Keratinocyte (primary cell): Measurements from ENCODE around the gene CORO1A. TPM values are rescaled to one million over a fixed set of nuclear protein-coding genes. Genes with fewer than 3 reads are reported as not detected.

Experiments used
- DNase-seq: peaks from one replicate; pipeline ENCODE4 v3.0.0-alpha.2; 2011; ENCODE audit warnings: low read depth, missing footprints, low spot score
- FAIRE-seq: peaks from 2 replicates; lab custom pipeline; 2011; peaks lifted over from hg19 to GRCh38; lab: Jason Lieb, UNC
- H2AFZ ChIP-seq: 2 replicates; pipeline ENCODE4 v1.6.0; 2012; ENCODE audit warnings: low read length, control low read depth, inconsistent platforms; ENCODE audit not compliant: control insufficient read depth
- H3K27ac ChIP-seq: 2 replicates; pipeline ENCODE4 v1.5.1; 2011; ENCODE audit warnings: low read length; ENCODE audit not compliant: control insufficient read depth, insufficient read depth
- H3K27me3 ChIP-seq: 3 replicates; pipeline ENCODE4 v1.6.0; 2011; ENCODE audit warnings: low read length; ENCODE audit not compliant: control insufficient read depth, insufficient read depth; ENCODE audit errors: extremely low read depth
- H3K36me3 ChIP-seq, 2 experiments: 2 replicates in 1 of 2; 3 replicates in 1 of 2; pipeline ENCODE4 v1.5.1; 2011; ENCODE audit warnings: low read length in 2 of 2, mild to moderate bottlenecking in 1 of 2; ENCODE audit not compliant: control insufficient read depth in 2 of 2, insufficient read depth in 2 of 2; ENCODE audit errors: extremely low read depth in 1 of 2
- H3K4me1 ChIP-seq: 3 replicates; pipeline ENCODE4 v1.5.1; 2011; ENCODE audit warnings: low read length; ENCODE audit not compliant: control insufficient read depth, insufficient read depth; ENCODE audit errors: extremely low read depth
- H3K4me2 ChIP-seq: 3 replicates; pipeline ENCODE4 v1.6.0; 2011; ENCODE audit warnings: low read depth, low read length; ENCODE audit not compliant: control insufficient read depth, insufficient read depth; ENCODE audit errors: extremely low read depth
- H3K4me3 ChIP-seq, 3 experiments: fragments of 200-600 bp in 1 of 3; sonication (generic) in 1 of 3; 2 replicates in 2 of 3; 3 replicates in 1 of 3; pipeline ENCODE4 v1.5.1; 2011 to 2016; ENCODE audit warnings: low read length in 3 of 3, mild to moderate bottlenecking in 3 of 3, control low read depth in 2 of 3, inconsistent platforms in 1 of 3, low read depth in 1 of 3, mixed read lengths in 1 of 3, mixed run types in 1 of 3, moderate library complexity in 1 of 3; ENCODE audit not compliant: control insufficient read depth in 2 of 3, insufficient read depth in 2 of 3; ENCODE audit errors: extremely low read depth in 1 of 3
- H3K79me2 ChIP-seq: 2 replicates; pipeline ENCODE4 v1.6.0; 2012; ENCODE audit warnings: low read length; ENCODE audit not compliant: control insufficient read depth, insufficient read depth
- H3K9ac ChIP-seq: 3 replicates; pipeline ENCODE4 v1.6.0; 2011; ENCODE audit warnings: low read length; ENCODE audit not compliant: control insufficient read depth, insufficient read depth; ENCODE audit errors: extremely low read depth
- H3K9me1 ChIP-seq: 3 replicates; pipeline ENCODE4 v1.6.0; 2011; ENCODE audit warnings: low read length; ENCODE audit not compliant: control insufficient read depth, insufficient read depth; ENCODE audit errors: extremely low read depth
- H3K9me3 ChIP-seq: 2 replicates; pipeline ENCODE4 v1.5.1; 2012; ENCODE audit warnings: low read depth, low read length; ENCODE audit not compliant: control insufficient read depth
- H4K20me1 ChIP-seq: 3 replicates; pipeline ENCODE4 v1.6.0; 2011; ENCODE audit warnings: low read length; ENCODE audit not compliant: control insufficient read depth, insufficient read depth; ENCODE audit errors: extremely low read depth
- EZH2 ChIP-seq: IDR thresholded peaks from one replicate; pipeline ENCODE4 v1.6.1; 2012; ENCODE audit warnings: inconsistent platforms, mild to moderate bottlenecking, low read length, moderate library complexity
- dilution Hi-C: fragments of 300-500 bp; cut with MboI; formaldehyde crosslinking; loops from one replicate; pipeline ENCODE4 v1.7.0; 2020; ENCODE audit warnings: low sequenced_read_pairs; ENCODE audit not compliant: extremely low pct_ligation_motif_present
- polyA plus RNA-seq, 5 experiments: library from polyadenylated mRNA; depleted of rRNA in 3 of 5; stranded (reverse) in 3 of 5; stranded (forward) in 1 of 5; unstranded in 1 of 5; fragments of >200 nt; gene quantifications; 1 replicate in 1 of 5; 2 replicates in 3 of 5; 3 replicates in 1 of 5; pipeline versions ENCODE4 v1.2.1 to v1.2.3, GENCODE V29; 2011 to 2012; ENCODE audit warnings: missing spikeins in 2 of 5, low read depth in 1 of 5, low replicate concordance in 1 of 5
- TF ChIP-seq, protein P1 (sequence below), 3 experiments: IDR thresholded peaks in 1 of 3; conservative IDR thresholded peaks in 1 of 3; optimal IDR thresholded peaks in 1 of 3; 2 replicates in 2 of 3; 3 replicates in 1 of 3; pipeline versions ENCODE3 to v1.5.1; 2011; ENCODE audit warnings: low read length in 3 of 3, mild to moderate bottlenecking in 3 of 3, moderate library complexity in 2 of 3, control low read depth in 1 of 3, inconsistent platforms in 1 of 3; ENCODE audit not compliant: insufficient read depth in 2 of 3; ENCODE audit errors: extremely low read depth in 1 of 3

The CORO1A gene
- polyA plus RNA-seq, 1 donor (not counting 4 experiments of a cell fraction or from before 2014, with no cell fraction given), result 2.8 TPM

DNA sequence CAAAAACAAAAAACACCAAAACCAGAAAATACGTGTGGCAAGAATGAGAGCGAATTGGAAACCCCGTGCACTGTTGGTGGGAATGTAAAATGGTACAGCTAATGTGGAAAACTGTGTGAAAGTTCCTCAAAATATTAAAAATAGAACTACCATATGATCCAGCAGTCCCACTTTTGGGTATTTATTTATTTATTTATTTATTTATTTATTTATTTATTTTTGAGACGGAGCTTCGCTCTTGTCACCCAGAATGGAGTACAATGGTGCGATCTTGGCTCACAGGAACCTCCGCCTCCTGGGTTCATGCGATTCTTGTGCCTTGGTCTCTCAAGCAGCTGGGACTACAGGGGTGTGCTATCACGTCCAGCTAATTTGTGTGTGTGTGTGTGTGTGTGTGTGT is 30.9 kb upstream of the CORO1A start:
- Histone ChIP-seq H3K9me3 (no peaks in the 10 kb centered on the region), H3K27me3 (no peaks in the 10 kb centered on the region), H3K4me2 (no peak overlapping the region), H3K36me3 (no peaks in the 10 kb centered on the region), H3K79me2 (no peaks in the 10 kb centered on the region), H4K20me1 (no peaks in the 10 kb centered on the region), H3K4me1 (no peaks in the 10 kb centered on the region), H3K4me3 (no peak overlapping the region), H3K9ac (no peak overlapping the region), H3K27ac (no peak overlapping the region), H2AFZ (no peak overlapping the region), H3K9me1 (no peaks in the 10 kb centered on the region)
- DNase-seq, result no peak
- no peak for FAIRE-seq
- no peak for TF ChIP-seq EZH2
- TF ChIP-seq, protein P1, sequence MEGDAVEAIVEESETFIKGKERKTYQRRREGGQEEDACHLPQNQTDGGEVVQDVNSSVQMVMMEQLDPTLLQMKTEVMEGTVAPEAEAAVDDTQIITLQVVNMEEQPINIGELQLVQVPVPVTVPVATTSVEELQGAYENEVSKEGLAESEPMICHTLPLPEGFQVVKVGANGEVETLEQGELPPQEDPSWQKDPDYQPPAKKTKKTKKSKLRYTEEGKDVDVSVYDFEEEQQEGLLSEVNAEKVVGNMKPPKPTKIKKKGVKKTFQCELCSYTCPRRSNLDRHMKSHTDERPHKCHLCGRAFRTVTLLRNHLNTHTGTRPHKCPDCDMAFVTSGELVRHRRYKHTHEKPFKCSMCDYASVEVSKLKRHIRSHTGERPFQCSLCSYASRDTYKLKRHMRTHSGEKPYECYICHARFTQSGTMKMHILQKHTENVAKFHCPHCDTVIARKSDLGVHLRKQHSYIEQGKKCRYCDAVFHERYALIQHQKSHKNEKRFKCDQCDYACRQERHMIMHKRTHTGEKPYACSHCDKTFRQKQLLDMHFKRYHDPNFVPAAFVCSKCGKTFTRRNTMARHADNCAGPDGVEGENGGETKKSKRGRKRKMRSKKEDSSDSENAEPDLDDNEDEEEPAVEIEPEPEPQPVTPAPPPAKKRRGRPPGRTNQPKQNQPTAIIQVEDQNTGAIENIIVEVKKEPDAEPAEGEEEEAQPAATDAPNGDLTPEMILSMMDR (optimal IDR thresholded peaks at IDR 0.05 in 1 of 3, IDR thresholded peaks at IDR 0.05 in 1 of 3, conservative IDR thresholded peaks at IDR 0.05 in 1 of 3; ENCODE audit: extremely low read depth in 1 of 3, insufficient read depth in 2 of 3, low read length in 3 of 3), result no peak
- dilution Hi-C loops, result no loop called here

DNA sequence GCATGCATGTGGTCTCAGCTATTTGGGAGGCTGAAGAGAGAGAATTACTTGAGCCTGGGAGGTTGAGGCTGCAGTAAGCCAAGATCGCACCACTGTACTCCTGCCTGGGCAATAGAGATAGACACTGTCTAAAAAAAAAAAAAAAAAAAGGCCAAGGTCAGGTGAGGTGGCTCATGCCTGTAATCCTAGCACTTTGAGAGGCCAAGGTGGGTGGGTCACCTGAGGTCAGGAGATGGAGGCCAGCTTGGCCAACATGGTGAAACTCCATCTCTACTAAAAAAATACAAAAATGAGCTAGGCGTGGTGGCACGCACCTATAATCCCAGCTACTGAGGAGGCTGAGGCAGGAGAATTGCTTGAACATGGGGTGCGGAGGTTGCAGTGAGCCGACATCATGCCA is 28.2 kb upstream of the CORO1A start:
- FAIRE-seq (no peak), DNase-seq (no peak)
- Histone ChIP-seq H3K9me1 (no peaks in the 10 kb centered on the region), H3K27ac (no peak overlapping the region), H3K4me2 (no peak overlapping the region), H4K20me1 (no peaks in the 10 kb centered on the region), H3K79me2 (no peaks in the 10 kb centered on the region), H3K4me3 (no peak overlapping the region), H3K9ac (no peak overlapping the region), H3K36me3 (no peaks in the 10 kb centered on the region), H3K4me1 (no peaks in the 10 kb centered on the region), H2AFZ (no peak overlapping the region), H3K27me3 (no peaks in the 10 kb centered on the region), H3K9me3 (no peaks in the 10 kb centered on the region)
- dilution Hi-C loops, result no loop called here
- TF ChIP-seq, protein P1 (optimal IDR thresholded peaks at IDR 0.05 in 1 of 3, IDR thresholded peaks at IDR 0.05 in 1 of 3, conservative IDR thresholded peaks at IDR 0.05 in 1 of 3; ENCODE audit: extremely low read depth in 1 of 3, insufficient read depth in 2 of 3, low read length in 3 of 3), result no peak
- TF ChIP-seq EZH2, result no peak
